T-helper 9 cell (primary cell): ENCODE measurements around the gene MIGA2.
A peak's percentile ranks its signal among the peaks of the same experiment; 100 is the strongest.

Experiments used
- DNase-seq: peaks from one replicate; pipeline ENCODE4 v3.0.0-alpha.2; 2020

The MIGA2 gene

GRCh38 chr9:129075996-129076639 is 39.7 kb downstream of the MIGA2 start:
- no peak for DNase-seq

DNA sequence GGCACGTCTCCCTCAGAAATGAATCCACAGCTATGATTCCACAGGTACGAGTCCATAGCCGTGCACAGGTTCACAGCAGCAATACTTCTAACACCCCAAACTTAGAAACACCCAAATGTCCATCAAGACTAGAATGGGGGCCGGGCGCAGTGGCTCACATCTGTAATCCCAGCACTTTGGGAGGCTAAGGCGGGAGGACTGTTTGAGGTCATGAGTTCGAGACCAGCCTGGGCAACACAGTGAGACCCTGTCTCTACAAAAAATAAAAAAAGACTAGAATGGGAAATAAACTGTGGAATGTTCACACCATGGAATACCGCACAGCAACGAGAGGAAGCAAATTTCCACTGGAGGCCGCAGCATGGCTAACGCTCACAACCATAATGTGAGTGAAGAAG is 40.2 kb downstream of the MIGA2 start:
- DNase-seq: no peak

- no peak for DNase-seq
Observed at GRCh38 chr9:129077236-129077635, 40.8 kb downstream of the MIGA2 start.

- DNase-seq: no peak
Observed at GRCh38 chr9:129078691-129079503, 42.5 kb downstream of the MIGA2 start.

DNA sequence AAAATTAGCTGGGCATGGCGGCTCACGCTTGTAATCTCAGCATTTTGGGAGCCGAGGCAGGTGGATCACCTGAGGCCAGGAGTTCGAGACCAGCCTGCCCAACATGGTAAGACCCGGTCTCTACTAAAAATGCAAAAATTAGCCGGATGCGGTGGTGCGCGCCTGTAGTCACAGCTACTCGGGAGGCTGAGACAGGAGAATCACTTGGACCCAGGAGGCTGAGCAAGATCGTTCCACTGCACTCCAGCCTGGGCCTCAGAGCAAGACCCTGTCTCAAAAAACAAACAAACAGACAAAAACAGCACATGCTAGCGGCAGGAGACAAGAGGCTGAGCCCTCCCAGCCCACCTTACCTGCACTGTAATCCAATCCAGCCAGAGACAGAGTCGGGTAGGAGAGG is 43.4 kb downstream of the MIGA2 start:
- DNase-seq: no peak

- DNase-seq: no peak
Observed at GRCh38 chr9:129080298-129080600, 43.8 kb downstream of the MIGA2 start.

DNA sequence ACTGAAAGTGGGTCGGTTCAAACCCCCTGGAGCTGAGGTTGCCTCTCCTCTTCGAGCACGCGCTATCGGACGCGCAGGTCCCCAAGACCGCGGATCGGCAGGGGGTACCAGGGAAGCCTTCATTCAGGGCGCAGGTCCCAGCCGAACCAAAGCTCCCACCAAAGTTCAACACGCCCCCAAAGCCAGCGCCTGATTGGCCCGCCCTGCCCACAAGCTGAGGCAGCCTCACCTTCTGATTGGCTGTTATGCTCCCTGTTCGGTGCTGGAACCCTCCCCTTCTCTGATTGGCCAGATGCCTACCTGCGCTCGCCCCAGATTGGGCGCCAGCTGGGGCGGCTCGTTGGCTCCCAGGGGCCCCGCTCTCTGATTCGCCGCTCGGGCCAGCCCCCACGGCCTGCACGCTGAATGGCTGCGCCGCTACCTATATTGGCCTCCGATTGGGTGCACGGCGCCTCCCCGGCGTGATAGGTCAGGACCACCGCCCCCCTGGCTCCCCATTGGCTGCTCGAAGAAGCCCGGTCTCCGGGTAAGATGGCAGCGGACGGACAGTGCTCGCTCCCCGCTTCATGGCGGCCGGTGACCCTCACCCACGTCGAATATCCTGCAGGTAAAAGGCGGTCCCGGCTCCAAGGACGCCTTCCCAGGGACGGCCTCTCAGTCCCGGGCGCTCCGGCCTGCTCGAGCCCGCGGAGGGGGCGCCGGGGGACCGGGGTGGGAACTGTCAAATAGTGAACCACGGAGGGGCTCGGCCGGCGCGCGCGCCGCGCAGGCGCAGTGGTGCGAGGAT is 44.4 kb downstream of the MIGA2 start, which contains the start of gene DOLPP1:
Gene DOLPP1 (plus strand): TSS at position 511 of the 787 bp plus-strand sequence. CDS start 21 bp downstream, at position 532.
- DNase-seq: peak; percentile 96

DNA sequence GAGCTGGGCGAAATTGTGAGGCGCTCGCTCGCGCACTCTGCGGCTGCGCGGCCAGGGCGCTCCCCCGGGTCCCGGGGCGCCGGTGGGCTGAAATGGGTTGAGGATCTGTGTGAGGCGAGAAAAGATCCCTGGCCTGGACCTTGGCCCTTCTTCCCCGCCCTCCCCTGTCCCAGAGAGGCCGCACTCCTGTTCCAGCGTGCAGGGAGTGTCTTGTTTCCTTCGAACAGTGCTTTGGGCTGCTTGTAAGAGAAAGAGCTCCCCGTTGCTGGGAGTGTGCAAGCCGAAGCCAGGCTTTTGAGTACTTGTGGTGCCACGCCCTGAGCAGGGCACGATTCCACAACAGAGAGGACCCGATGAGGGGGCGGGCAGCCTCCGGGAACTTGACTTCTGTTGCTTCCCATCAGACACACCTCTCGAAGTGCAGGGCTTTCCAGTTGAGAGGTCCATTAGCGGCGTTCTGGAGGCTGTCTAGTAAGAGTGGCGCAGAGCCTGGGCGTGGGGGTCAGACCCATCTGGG is 45.0 kb downstream of the MIGA2 start:
- DNase-seq: no peak

DNA sequence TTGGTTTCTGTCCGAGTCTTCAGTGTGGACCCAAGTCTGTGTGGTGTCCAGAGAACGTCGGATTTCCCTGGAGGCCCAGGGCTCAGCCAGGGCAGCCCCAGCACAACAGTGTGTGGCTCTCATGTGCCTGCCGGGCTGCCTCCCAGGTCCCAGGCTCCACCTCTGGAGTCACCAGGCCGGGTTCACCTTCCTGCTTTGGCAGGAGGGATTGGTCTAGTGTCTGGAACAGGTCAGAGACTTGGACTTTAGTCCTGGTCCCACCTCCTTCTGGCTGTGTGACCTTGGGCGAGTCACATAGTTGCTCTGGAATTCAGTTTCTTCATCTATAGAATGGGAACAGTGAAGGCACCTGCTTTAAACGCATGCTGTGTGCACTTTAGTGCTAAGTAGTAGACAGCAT is 47.7 kb downstream of the MIGA2 start:
- no peak for DNase-seq

DNA sequence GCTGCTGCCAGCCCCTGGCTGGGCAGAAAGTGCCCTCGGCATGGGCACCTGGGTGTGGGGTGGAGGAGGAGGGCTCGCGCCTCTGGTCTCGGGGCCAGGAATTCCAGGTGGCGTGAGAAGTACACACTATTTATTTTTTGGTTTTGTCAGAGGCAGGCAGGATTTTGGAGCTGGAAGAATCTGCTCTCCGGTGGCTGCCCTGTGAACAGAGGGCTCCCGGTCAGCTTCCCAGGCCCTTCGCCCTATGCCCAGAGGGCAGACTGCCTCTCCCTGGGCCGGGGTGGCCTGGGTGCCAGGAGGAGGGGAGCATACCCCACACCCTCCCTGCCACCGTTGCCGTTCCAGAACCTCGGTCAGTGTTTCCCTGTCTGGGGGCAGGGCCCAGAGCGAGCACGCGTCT is 52.8 kb downstream of the MIGA2 start:
- no peak for DNase-seq

GRCh38 chr9:129093602-129094386 is 57.4 kb downstream of the MIGA2 start:
- DNase-seq: no peak

DNA sequence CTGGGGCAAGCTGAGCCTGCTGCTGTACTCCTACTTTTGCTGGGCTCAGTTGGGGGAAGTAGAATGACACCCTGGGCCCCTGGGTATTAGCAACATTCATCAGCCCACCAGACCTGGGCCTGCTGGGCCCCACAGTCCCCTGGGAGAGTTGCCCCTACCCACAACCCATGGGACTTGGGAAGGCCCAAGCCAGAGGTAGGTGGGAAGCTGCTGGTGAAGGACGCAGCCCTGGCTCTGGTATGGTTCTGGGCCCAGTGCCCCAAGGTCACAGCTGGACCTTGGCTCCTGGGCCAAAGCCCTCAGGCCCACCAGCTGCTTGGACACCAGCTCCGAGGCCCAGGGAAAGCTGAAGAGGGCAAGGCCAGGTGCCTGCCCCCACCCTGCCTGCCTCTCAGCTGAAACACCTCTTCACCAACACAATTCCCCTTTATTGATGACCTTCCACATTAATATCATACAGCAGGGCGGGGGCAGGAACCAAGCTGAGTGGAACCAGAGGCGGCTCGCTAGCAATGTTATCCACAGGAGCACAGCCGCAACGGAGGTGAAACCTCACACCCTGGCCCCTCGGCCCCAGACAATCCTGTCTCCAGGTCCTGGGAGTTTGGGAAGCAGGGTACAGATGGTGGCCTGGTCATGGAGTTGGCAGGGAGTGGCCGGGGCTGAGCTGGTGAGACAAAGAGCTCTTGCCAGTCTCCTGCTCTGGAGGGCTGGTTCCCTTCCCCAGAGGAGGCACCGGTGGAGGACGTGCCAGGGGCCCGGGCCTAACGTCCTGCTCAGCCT is 58.2 kb downstream of the MIGA2 start:
- no peak for DNase-seq

DNA sequence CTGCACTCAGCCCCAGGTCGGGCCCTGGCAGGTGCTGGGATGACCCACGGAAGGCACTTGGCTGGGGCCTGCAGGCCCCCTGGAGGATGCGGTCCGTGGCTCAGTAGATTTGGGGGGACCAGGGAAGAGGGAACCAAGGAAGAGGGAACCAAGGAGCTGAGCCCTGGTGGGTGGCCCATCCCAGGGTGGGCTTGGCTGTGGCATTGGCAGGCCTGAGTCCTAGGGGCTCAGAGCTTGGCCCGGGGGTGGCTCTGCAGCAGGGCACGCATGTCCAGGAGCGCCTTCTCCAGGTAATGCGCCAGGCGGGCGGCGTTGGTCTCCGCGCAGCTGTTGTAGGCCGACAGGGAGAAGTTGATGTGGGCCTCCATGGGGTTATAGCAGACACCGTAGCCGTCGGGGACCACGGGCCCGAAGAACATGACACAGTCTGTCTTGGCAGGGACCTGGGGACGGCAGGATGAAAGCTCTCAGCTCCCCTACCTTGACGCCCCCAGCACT is 58.8 kb downstream of the MIGA2 start:
- no peak for DNase-seq

DNA sequence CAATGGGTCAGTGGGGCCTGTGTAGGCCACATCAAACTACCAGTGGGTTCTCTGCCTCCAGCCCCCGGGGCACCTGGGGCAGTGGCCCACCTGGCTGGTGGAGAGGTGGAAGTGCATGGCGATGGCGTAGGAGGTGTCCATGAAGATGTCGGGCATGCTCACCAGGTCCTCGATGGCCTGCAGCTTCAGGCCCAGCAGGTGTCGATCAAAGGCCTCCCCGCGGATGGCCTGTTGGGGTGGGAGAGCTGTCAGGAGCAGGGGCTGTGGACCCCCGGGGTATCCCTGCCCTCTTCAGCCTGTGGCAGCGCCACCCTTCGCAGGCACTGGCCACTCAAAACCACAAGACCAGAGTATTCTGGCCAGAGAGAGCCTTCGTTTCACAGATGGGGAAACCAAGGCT is 59.5 kb downstream of the MIGA2 start:
- DNase-seq: no peak

- DNase-seq: no peak
Observed at GRCh38 chr9:129097671-129098306, 61.4 kb downstream of the MIGA2 start.

GRCh38 chr9:129098328-129098727 is 61.9 kb downstream of the MIGA2 start:
- no peak for DNase-seq

DNA sequence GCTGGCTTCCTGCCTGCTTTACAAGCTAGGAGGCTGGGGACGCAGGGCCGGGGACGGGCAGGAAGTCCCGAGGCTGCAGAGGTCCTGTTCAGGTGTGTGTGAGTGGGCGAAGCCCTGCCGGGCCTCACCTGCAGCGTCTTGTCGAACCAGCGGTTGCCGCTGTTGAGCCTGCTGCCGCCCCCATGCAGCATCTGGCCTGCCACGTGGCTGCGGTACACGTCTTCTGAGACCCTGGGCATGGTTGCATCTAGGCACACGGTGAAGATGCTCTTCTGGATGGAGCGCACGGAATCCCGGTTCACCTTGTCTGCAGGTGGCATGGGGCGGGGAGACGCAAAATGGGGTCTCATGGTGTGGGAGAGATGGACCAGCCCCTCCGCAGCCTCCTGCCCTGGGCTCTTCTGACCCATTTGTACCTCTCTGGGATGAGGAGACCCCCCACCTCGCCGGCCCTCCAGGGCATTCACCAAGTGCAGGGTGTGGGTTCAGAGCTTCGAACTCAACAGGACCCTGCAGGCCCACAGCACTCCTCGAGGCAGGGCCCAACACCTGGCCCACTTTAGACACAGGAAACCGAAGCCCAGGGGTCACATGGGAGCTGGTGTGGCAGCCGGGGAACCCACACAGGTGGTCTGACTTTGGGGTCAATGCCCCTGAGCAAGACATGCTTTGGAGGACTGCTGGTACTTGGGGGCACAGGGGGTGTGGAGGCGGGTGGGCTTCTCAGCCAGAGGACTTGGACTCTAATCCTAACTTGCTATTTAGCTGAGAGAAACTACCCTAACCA is 64.2 kb downstream of the MIGA2 start:
- DNase-seq: no peak

DNA sequence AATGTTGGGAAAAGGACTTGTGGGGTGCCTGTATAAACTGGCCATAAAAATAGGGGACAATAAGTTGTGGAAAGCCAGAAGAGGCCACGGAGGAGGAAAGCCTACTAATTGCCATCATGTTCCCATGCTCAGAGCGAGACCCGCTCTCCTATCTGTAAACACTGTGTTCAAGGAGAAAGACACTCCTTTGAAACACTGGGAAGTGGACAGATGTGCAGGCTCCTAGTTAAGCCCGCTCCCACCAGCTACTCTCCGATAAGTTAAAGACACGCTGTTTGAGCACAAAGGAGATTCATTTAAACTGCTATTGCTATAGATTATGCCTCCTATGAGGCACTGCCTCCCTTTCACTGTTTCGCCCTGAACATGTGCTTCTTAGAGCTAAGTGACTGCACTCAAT is 64.9 kb downstream of the MIGA2 start:
- DNase-seq: no peak

DNA sequence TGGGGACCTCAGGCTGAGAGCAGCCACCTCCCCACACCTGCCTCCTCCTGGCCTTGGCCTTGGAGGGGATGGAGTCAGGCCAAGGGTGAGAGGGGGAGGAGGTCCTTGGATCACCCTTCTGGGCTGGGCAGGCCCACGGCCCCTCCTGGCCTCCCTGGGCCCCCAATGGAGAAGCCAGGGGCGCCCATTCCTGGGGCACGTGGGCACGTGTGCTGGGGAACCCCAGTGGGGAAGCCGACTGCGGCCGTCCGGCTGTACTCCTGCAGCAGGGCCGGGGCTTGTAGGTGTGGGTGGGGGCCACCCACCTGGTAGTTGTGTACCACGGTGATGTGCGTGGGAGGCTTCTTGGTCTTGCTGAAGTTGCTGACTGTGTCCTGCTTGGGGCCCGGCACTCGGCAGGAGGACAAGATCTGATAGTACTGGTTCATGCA is 65.7 kb downstream of the MIGA2 start:
- DNase-seq: no peak
